Nephron progenitor cell (in vitro differentiated cells): ENCODE data around the gene BBLN.

ENCODE experiments used
- DNase-seq: peaks from one replicate; pipeline ENCODE4 v3.0.0; 2021
- H3K27ac Mint-ChIP-seq: 2 replicates; pipeline ENCODE4 v1.8.0; 2021; ENCODE audit warnings: mild to moderate bottlenecking, moderate library complexity, mixed read lengths
- H3K27me3 Mint-ChIP-seq: 2 replicates; pipeline ENCODE4 v1.8.0; 2021; ENCODE audit warnings: mild to moderate bottlenecking, low read depth, mixed read lengths; ENCODE audit not compliant: poor library complexity
- H3K36me3 Mint-ChIP-seq: 2 replicates; pipeline ENCODE4 v1.8.0; 2021; ENCODE audit warnings: low read depth, mixed read lengths
- H3K4me1 Mint-ChIP-seq: 2 replicates; pipeline ENCODE4 v1.8.0; 2021; ENCODE audit warnings: mixed read lengths
- H3K4me3 Mint-ChIP-seq: 2 replicates; pipeline ENCODE4 v1.8.0; 2021; ENCODE audit warnings: mild to moderate bottlenecking, moderate library complexity, mixed read lengths
- H3K9me3 Mint-ChIP-seq: 2 replicates; pipeline ENCODE4 v1.8.0; 2021; ENCODE audit warnings: mild to moderate bottlenecking, moderate library complexity, mixed read lengths
- TF ChIP-seq, protein P1 (sequence below): fragments of 200-600 bp; sonication (generic); IDR thresholded peaks from 2 replicates; pipeline ENCODE4 v1.5.0; 2021; ENCODE audit warnings: antibody characterized with exemption

BBLN gene

DNA sequence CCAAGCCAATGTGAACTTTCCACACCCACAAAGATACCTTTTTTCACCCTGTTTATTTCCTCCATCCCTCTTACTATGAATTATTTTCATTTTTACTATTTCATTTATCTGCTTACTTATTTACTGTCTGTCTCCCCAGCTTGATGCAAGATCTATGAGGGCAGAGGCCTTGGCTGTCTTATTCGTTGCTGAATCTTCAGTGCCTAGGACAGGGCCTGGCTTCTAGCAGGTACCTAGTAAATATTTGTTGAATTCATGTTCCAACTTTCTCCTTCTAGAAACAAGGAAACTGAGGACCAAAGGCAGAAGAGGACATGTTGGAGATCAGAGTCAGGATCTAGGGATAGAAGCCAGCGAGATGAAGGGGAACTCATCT, 42.6 kb downstream of the BBLN start:
- Mint-ChIP-seq H3K4me1 (peaks cover 42% of the 10 kb centered on the region), H3K27ac (no peak overlapping the region), H3K27me3 (no peaks in the 10 kb centered on the region), H3K9me3 (no peaks in the 10 kb centered on the region), H3K4me3 (peak overlapping the region; percentile 84), H3K36me3 (no peaks in the 10 kb centered on the region)
- DNase-seq = no peak
- TF ChIP-seq, protein P1, sequence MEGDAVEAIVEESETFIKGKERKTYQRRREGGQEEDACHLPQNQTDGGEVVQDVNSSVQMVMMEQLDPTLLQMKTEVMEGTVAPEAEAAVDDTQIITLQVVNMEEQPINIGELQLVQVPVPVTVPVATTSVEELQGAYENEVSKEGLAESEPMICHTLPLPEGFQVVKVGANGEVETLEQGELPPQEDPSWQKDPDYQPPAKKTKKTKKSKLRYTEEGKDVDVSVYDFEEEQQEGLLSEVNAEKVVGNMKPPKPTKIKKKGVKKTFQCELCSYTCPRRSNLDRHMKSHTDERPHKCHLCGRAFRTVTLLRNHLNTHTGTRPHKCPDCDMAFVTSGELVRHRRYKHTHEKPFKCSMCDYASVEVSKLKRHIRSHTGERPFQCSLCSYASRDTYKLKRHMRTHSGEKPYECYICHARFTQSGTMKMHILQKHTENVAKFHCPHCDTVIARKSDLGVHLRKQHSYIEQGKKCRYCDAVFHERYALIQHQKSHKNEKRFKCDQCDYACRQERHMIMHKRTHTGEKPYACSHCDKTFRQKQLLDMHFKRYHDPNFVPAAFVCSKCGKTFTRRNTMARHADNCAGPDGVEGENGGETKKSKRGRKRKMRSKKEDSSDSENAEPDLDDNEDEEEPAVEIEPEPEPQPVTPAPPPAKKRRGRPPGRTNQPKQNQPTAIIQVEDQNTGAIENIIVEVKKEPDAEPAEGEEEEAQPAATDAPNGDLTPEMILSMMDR = no peak

DNA sequence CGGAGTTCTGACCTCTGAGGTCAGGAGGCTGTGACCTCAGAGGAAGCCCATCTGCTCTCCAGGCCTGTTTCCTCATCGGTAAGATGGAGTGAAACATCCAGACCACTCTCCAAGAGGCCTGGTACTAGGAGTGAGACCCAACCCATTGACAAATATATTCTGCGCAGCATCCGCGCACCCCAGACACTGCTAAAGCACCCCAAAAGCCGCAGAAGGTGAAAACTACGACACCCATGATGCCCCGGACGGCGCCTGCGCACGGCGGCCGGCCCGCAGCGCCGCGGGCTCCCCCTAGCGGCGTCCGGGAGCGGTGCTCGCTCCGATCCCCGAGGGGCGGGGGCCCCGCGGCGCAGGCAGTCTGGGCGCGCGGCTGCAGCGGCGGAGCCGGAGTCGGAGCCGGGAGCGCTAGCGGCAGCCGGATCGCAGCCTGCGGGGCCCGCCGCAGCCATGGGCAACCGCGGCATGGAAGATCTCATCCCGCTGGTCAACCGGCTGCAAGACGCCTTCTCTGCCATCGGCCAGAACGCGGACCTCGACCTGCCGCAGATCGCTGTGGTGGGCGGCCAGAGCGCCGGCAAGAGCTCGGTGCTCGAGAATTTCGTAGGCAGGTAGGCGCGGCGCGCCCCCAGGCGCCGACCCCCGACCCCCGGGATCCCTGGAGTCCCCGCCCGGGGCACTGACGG, 43.1 kb downstream of the BBLN start, which contains the start of gene DNM1:
Gene DNM1, plus strand, starts transcription at position 356 of the 683 bp plus-strand sequence. Its CDS starts 92 bp downstream, at position 448.
- no peaks in the 10 kb centered on the region for H3K9me3 Mint-ChIP-seq
- peak within 1 kb of the TSS; percentile 85 for H3K4me3 Mint-ChIP-seq
- H3K27ac Mint-ChIP-seq = no peak within 1 kb of the TSS
- TF ChIP-seq, protein P1 = peak; percentile 60
- H3K27me3 Mint-ChIP-seq = no peaks in the 10 kb centered on the region
- no peaks in the 10 kb centered on the region for H3K36me3 Mint-ChIP-seq
- DNase-seq = peak; percentile 79
- H3K4me1 Mint-ChIP-seq = peaks cover 43% of the 10 kb centered on the region

DNA sequence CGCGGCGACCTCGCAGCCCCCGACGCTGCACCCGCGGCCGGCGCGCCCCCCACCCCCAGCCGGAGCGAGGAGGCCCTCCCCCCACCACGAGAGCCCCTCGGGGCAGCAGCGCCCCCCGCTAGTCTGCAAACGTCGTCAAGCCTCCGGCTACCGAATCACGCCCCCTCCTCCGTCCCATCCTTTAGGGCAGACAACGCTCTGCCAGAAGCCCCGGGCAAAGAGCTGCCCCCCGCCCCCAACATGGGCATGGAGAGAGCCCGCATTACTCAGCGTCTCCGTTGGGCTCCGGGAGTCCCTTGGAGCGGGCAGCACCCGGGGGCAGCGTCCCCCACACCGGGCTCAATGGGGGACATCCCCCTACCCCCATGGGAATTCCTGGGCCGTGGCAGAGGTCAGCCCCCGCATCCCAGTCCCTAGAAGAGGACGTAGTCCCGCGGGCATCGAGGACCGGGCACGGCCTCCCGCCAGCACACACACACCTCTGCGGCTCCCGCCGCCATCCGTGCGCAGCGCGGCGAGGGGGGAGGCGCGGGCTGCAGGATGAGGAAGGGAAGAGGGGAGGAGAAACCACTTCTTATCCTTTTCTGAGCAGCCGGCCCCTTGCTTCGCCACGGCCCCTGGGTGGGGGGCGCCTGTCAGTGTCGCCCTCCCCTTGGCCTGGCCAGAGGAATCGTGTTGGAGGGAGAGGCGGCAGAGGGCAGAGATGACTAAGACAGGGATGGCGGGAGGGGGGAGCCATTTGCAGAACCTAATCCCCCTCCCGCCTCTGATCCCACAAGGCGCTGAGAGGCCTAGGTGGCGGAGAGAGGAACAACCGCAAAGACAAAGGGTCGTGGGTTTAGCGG, 43.9 kb downstream of the BBLN start:
- H3K4me1 Mint-ChIP-seq = peaks cover 51% of the 10 kb centered on the region
- H3K36me3 Mint-ChIP-seq = no peaks in the 10 kb centered on the region
- H3K4me3 Mint-ChIP-seq = peak overlapping the region; percentile 85
- no peak overlapping the region for H3K27ac Mint-ChIP-seq
- no peaks in the 10 kb centered on the region for H3K9me3 Mint-ChIP-seq
- H3K27me3 Mint-ChIP-seq = no peaks in the 10 kb centered on the region
- TF ChIP-seq, protein P1 = no peak
- DNase-seq = peak; percentile 53

DNA sequence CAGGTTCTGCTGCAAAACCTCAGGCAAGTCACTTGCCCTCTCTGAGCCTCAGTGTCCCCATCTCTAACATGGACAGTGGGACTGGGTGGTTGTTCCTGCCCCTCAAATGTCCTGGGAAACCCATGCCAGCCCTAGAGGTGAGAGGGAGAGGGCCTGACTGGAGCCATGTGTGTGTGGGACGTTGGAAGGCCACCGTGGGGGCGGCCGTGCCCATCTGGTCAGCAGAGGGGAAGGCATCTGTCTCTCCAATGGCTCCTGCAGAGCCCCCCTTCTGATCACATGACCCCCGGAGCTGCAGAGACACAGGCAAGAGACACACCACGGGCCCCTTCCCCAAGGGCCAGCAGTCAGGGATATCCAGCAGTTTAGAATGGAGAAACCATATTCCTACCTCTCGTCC, 44.8 kb downstream of the BBLN start:
- H3K4me1 Mint-ChIP-seq = peaks cover 60% of the 10 kb centered on the region
- peak overlapping the region; percentile 85 for H3K4me3 Mint-ChIP-seq
- TF ChIP-seq, protein P1 = no peak
- no peaks in the 10 kb centered on the region for H3K9me3 Mint-ChIP-seq
- H3K36me3 Mint-ChIP-seq = no peaks in the 10 kb centered on the region
- no peak for DNase-seq
- no peak overlapping the region for H3K27ac Mint-ChIP-seq
- H3K27me3 Mint-ChIP-seq = no peaks in the 10 kb centered on the region

DNA sequence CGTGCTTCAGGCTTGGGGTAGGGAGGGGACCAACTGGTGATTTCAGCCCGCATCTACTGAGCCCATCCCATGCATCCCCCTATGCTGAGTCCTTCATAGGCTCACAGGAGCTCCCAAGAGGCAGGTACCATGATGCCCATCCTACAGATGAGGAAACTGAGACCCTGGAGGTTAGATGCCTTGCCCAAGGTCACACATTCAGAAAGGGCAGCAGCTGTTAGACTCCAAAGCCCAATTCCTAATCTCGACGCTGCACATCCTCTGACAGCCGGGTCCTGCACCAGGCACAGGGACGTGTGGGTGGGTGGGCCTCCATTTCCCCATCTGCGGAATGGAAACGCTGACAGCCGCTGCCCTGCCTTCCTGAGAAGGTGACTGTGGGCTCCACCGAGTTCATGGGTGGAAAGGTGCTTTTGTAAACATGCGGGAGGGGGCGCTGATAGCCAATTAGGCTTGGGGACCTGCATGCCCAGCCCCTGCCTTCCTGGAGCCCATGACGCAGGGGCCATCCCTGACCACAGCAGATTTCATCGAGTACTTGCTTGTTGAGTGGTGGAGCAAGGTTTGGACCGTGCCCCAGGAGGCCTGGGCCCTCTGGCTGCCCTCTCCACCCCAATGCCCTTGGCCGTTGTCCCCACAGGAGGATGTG, 45.4 kb downstream of the BBLN start:
- DNase-seq = no peak
- H3K4me1 Mint-ChIP-seq = peaks cover 63% of the 10 kb centered on the region
- H3K27ac Mint-ChIP-seq = no peak overlapping the region
- TF ChIP-seq, protein P1 = no peak
- H3K4me3 Mint-ChIP-seq = peak overlapping the region; percentile 85
- H3K27me3 Mint-ChIP-seq = no peaks in the 10 kb centered on the region
- no peaks in the 10 kb centered on the region for H3K9me3 Mint-ChIP-seq
- H3K36me3 Mint-ChIP-seq = no peaks in the 10 kb centered on the region
